ENCODE measurements around the gene ZNF792. TPM values are rescaled to one million over a fixed set of nuclear protein-coding genes. Genes with fewer than 3 reads are reported as not detected.
A peak's percentile ranks its signal among the peaks of the same experiment; 100 is the strongest.

The ZNF792 gene
- total and polyA plus RNA-seq, 2 donors (not counting 1 experiment from before 2014, with no cell fraction given), result 3.8 to 11.2 TPM

- POLR2A ChIA-PET, result no interaction called here
- no peak overlapping the region for H2AFZ ChIP-seq (ENCODE audit: insufficient read depth, low read depth, low read length, poor library complexity, severe bottlenecking)
- no peak overlapping the region for H3K9ac ChIP-seq (ENCODE audit: low read length)
- WGBS (ENCODE audit: insufficient coverage), result 91% methylated on average over 4 of the region's 6 CpGs
- Mint-ChIP-seq H3K4me1 (peaks cover 2% of the 10 kb centered on the region), H3K9me3 (ENCODE audit: insufficient read depth) (peaks cover 2% of the 10 kb centered on the region), H3K27ac (no peak overlapping the region), H3K27me3 (no peaks in the 10 kb centered on the region), H3K4me3 (no peak overlapping the region)
- H3K4me2 ChIP-seq (replicated peaks; ENCODE audit: low read depth, low read length, poor library complexity, severe bottlenecking), result no peak overlapping the region
- CTCF ChIA-PET, result no interaction called here
- no peak overlapping the region for H3K27ac ChIP-seq (ENCODE audit: low read length in 2 of 2)
- H3K27me3 ChIP-seq (replicated peaks in 1 of 4; ENCODE audit: control extremely low read depth in 1 of 4, control insufficient read depth in 3 of 4, insufficient read depth in 4 of 4, low read length in 3 of 4), result no peaks in the 10 kb centered on the region
- no peaks in the 10 kb centered on the region for H3K9me3 ChIP-seq (ENCODE audit: control extremely low read depth in 1 of 3, control insufficient read depth in 2 of 3, insufficient read depth in 1 of 3, low read length in 2 of 3)
- H3K4me3 ChIP-seq (ENCODE audit: control extremely low read depth in 1 of 5, extremely low read depth in 1 of 5, insufficient read depth in 1 of 5, low read depth in 2 of 5, low read length in 4 of 5), result no peak overlapping the region
- no peaks in the 10 kb centered on the region for H3K79me2 ChIP-seq (ENCODE audit: control insufficient read depth, insufficient read depth, low read length)
- H3K36me3 ChIP-seq (replicated peaks in 1 of 2; ENCODE audit: control extremely low read depth in 1 of 2, control insufficient read depth in 1 of 2, extremely low read depth in 1 of 2, insufficient read depth in 2 of 2, low read length in 1 of 2), result peaks cover 6 to 24% of the 10 kb centered on the region in 2 experiments
- peaks cover 3% of the 10 kb centered on the region in 2 donors for H3K4me1 ChIP-seq (ENCODE audit: control insufficient read depth in 2 of 2, insufficient read depth in 2 of 2, low read length in 2 of 2)
- intact Hi-C loops (cut with micrococcal nuclease), result no loop called here
- DNase-seq (no peak), ATAC-seq (ENCODE audit: low read depth) (no peak)
- no peaks in the 10 kb centered on the region for H4K20me1 ChIP-seq (ENCODE audit: control insufficient read depth, insufficient read depth, low read length, poor library complexity, severe bottlenecking)
- TF ChIP-seq EZH2 (IDR thresholded peaks at IDR 0.05; ENCODE audit: borderline replicate concordance, insufficient read depth, low read depth, low read length, poor library complexity, severe bottlenecking), result no peak
- TF ChIP-seq CTCF (IDR thresholded peaks at IDR 0.05), result no peak
Observed at GRCh38 chr19:34932494-34932893, 31.5 kb downstream of the ZNF792 start.

- H3K36me3 ChIP-seq (replicated peaks in 1 of 2; ENCODE audit: control extremely low read depth in 1 of 2, control insufficient read depth in 1 of 2, extremely low read depth in 1 of 2, insufficient read depth in 2 of 2, low read length in 1 of 2), result peaks cover 0 to 2% of the 10 kb centered on the region in 2 experiments
- H3K9ac ChIP-seq (ENCODE audit: low read length), result peak within 1 kb of the TSS; percentile 89
- peak within 1 kb of the TSS; percentile 34 to 56 for H3K27ac ChIP-seq (ENCODE audit: low read length in 2 of 2)
- H3K27me3 ChIP-seq (replicated peaks in 1 of 4; ENCODE audit: control extremely low read depth in 1 of 4, control insufficient read depth in 3 of 4, insufficient read depth in 4 of 4, low read length in 3 of 4), result no peaks in the 10 kb centered on the region
- Mint-ChIP-seq H3K27me3 (peaks cover 10% of the 10 kb centered on the region), H3K4me3 (peak within 1 kb of the TSS; percentile 94), H3K4me1 (peaks cover 11% of the 10 kb centered on the region), H3K9me3 (ENCODE audit: insufficient read depth) (no peaks in the 10 kb centered on the region), H3K27ac (peak within 1 kb of the TSS; percentile 72)
- H2AFZ ChIP-seq (ENCODE audit: insufficient read depth, low read depth, low read length, poor library complexity, severe bottlenecking), result peak within 1 kb of the TSS; percentile 87
- TF ChIP-seq CTCF (IDR thresholded peaks at IDR 0.05), result no peak
- POLR2A ChIA-PET, result no interaction called here
- peak within 1 kb of the TSS; percentile 56 to 87 (median 76) for H3K4me3 ChIP-seq (ENCODE audit: control extremely low read depth in 1 of 5, extremely low read depth in 1 of 5, insufficient read depth in 1 of 5, low read depth in 2 of 5, low read length in 4 of 5)
- CTCF ChIA-PET, result interaction anchor here (1.3 to 1.7 kb wide), 2 partner anchors 11 to 86 kb away, joined by 3 to 7 read pairs; no protein-coding TSS in a partner anchor
- no peaks in the 10 kb centered on the region for H3K79me2 ChIP-seq (ENCODE audit: control insufficient read depth, insufficient read depth, low read length)
- intact Hi-C loops (cut with micrococcal nuclease), result loop anchor here (1.0 kb wide), 3 partner anchors 154 to 250 kb away; partner anchors contain the start of genes SCGB2B2, ZNF181, ZNF302 and ZNF599
- H3K4me1 ChIP-seq (ENCODE audit: control insufficient read depth in 2 of 2, insufficient read depth in 2 of 2, low read length in 2 of 2), result peaks cover 6 to 10% of the 10 kb centered on the region in 2 donors
- DNase-seq, result peak; percentile 87
- peaks cover 0 to 6% (median 0%) of the 10 kb centered on the region in 3 donors for H3K9me3 ChIP-seq (ENCODE audit: control extremely low read depth in 1 of 3, control insufficient read depth in 2 of 3, insufficient read depth in 1 of 3, low read length in 2 of 3)
- peak within 1 kb of the TSS; percentile 94 for H3K4me2 ChIP-seq (replicated peaks; ENCODE audit: low read depth, low read length, poor library complexity, severe bottlenecking)
- WGBS (ENCODE audit: insufficient coverage), result under 1% methylated on average over 45 of the region's 53 CpGs
- ATAC-seq (ENCODE audit: low read depth), result peak; percentile 98
- H4K20me1 ChIP-seq (ENCODE audit: control insufficient read depth, insufficient read depth, low read length, poor library complexity, severe bottlenecking), result no peaks in the 10 kb centered on the region
Observed at GRCh38 chr19:34926685-34927375, 37.2 kb downstream of the ZNF792 start, which contains the start of gene ZNF30. TSS of gene ZNF30 (plus strand) at chr19:34926903. CDS start at chr19:34929948, 3,045 bp downstream.

Data from B cell (primary cell).